ENCODE data around the gene NOL11. TPM values are rescaled to one million over a fixed set of nuclear protein-coding genes. Genes with fewer than 3 reads are reported as not detected.

NOL11 gene
- polyA plus RNA-seq, 3 donors = 5.2 to 11.4 (median 6.1) TPM

DNA sequence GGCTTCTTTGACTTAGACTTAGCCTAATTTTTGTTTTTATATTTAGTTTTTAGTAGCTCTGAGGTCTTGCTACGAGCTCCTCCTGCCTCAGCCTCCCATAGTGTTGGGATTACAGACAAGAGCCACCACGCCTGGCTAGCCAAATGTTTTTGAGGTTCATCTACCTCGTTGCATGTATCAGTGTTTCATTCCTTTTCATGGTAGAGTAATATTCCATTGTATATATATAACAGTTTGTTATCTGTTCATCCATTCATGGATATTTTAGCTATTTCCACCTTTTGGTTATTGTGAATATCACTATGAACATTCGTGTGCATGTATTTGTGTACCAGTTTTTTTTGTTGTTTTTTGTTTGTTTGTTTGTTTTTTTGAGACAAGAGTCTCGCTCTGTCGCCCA lies 12.2 kb downstream of the NOL11 start:
- DNase-seq = no peak
- Histone ChIP-seq H3K4me3 (replicated peaks in 1 of 3; ENCODE audit: low read depth in 2 of 3, low read length in 3 of 3) (no peak overlapping the region), H3K9me3 (replicated peaks in 1 of 2; ENCODE audit: control insufficient read depth in 1 of 2, insufficient read depth in 1 of 2, low read length in 2 of 2) (peaks cover 6 to 18% of the 10 kb centered on the region in 2 donors), H3K36me3 (replicated peaks in 1 of 2; ENCODE audit: control insufficient read depth in 1 of 2, insufficient read depth in 2 of 2, low read length in 2 of 2) (peaks cover 78 to 99% of the 10 kb centered on the region in 2 donors), H3K27me3 (ENCODE audit: control insufficient read depth in 2 of 2, insufficient read depth in 2 of 2, low read length in 2 of 2) (no peaks in the 10 kb centered on the region), H3K9ac (ENCODE audit: insufficient read depth, low read length, poor library complexity, severe bottlenecking) (no peak overlapping the region), H3K4me1 (ENCODE audit: control insufficient read depth in 1 of 2, insufficient read depth in 2 of 2, low read length in 2 of 2) (no peaks in the 10 kb centered on the region), H3K79me2 (ENCODE audit: insufficient read depth, low read length) (peaks cover 16% of the 10 kb centered on the region), H3K27ac (ENCODE audit: low read depth in 1 of 2, low read length in 2 of 2) (no peak overlapping the region), H3K4me2 (replicated peaks; ENCODE audit: extremely low read depth, low read length, poor library complexity, severe bottlenecking) (no peak overlapping the region), H2AFZ (ENCODE audit: insufficient read depth, low read depth, low read length, poor library complexity, severe bottlenecking) (no peak overlapping the region), H4K20me1 (ENCODE audit: insufficient read depth, low read length) (no peaks in the 10 kb centered on the region)
- H3K4me1 Mint-ChIP-seq = no peaks in the 10 kb centered on the region
- 100% methylated on average over 2 of the region's 6 CpGs for WGBS (ENCODE audit: insufficient coverage)
- no peak for TF ChIP-seq CTCF (IDR thresholded peaks at IDR 0.05)
- no peak overlapping the region for H3K27ac Mint-ChIP-seq
- no peaks in the 10 kb centered on the region for H3K27me3 Mint-ChIP-seq (ENCODE audit: low read depth in 3 of 3)
- intact Hi-C loops (cut with micrococcal nuclease) = no loop called here
- H3K4me3 Mint-ChIP-seq = no peak overlapping the region
- H3K9me3 Mint-ChIP-seq = peaks cover 2 to 18% (median 9%) of the 10 kb centered on the region in 7 donors
- H3K36me3 Mint-ChIP-seq = peaks cover 78 to 94% of the 10 kb centered on the region in 2 donors

DNA sequence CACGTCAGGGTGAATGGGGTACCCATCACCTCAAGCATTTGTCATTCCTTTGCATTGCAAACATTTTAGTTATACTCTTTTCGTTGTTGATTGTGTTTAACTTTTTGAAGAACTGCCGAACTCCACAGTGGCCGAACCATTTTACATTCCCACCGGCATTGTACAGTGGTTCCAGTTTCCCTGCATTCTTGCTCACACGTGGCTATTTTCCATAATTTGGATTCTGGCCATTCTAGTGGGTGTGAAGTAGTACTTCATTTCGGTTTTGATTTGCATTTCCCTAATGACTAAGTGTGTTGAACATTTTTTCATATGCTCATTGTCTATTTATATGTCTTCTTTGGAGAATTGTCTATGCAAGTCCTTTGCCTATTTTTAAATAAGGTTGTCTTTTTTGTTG lies 13.0 kb downstream of the NOL11 start:
- Mint-ChIP-seq H3K9me3 (peaks cover 2 to 18% (median 9%) of the 10 kb centered on the region in 7 donors), H3K27ac (no peak overlapping the region), H3K36me3 (peaks cover 74 to 87% of the 10 kb centered on the region in 2 donors), H3K4me3 (no peak overlapping the region), H3K27me3 (ENCODE audit: low read depth in 3 of 3) (no peaks in the 10 kb centered on the region), H3K4me1 (no peaks in the 10 kb centered on the region)
- no peak for DNase-seq
- Histone ChIP-seq H3K4me1 (ENCODE audit: control insufficient read depth in 1 of 2, insufficient read depth in 2 of 2, low read length in 2 of 2) (no peaks in the 10 kb centered on the region), H3K79me2 (ENCODE audit: insufficient read depth, low read length) (peaks cover 16% of the 10 kb centered on the region), H4K20me1 (ENCODE audit: insufficient read depth, low read length) (no peaks in the 10 kb centered on the region), H3K4me3 (replicated peaks in 1 of 3; ENCODE audit: low read depth in 2 of 3, low read length in 3 of 3) (no peak overlapping the region), H3K4me2 (replicated peaks; ENCODE audit: extremely low read depth, low read length, poor library complexity, severe bottlenecking) (no peak overlapping the region), H3K9ac (ENCODE audit: insufficient read depth, low read length, poor library complexity, severe bottlenecking) (no peak overlapping the region), H3K27me3 (ENCODE audit: control insufficient read depth in 2 of 2, insufficient read depth in 2 of 2, low read length in 2 of 2) (no peaks in the 10 kb centered on the region), H3K27ac (ENCODE audit: low read depth in 1 of 2, low read length in 2 of 2) (no peak overlapping the region), H3K36me3 (replicated peaks in 1 of 2; ENCODE audit: control insufficient read depth in 1 of 2, insufficient read depth in 2 of 2, low read length in 2 of 2) (peaks cover 73 to 98% of the 10 kb centered on the region in 2 donors), H3K9me3 (replicated peaks in 1 of 2; ENCODE audit: control insufficient read depth in 1 of 2, insufficient read depth in 1 of 2, low read length in 2 of 2) (peaks cover 6 to 18% of the 10 kb centered on the region in 2 donors), H2AFZ (ENCODE audit: insufficient read depth, low read depth, low read length, poor library complexity, severe bottlenecking) (no peak overlapping the region)
- intact Hi-C loops (cut with micrococcal nuclease) = no loop called here
- no peak for TF ChIP-seq CTCF (IDR thresholded peaks at IDR 0.05)
- WGBS (ENCODE audit: insufficient coverage) = 100% methylated on average over 4 of the region's 7 CpGs
